ENCODE measurements around the gene A2ML1.
"Not testable (repeated sequence)": the region's sequence is repeated elsewhere in the genome, so short reads cannot be mapped to it uniquely, and the experiment has no call there.

Gene A2ML1

DNA sequence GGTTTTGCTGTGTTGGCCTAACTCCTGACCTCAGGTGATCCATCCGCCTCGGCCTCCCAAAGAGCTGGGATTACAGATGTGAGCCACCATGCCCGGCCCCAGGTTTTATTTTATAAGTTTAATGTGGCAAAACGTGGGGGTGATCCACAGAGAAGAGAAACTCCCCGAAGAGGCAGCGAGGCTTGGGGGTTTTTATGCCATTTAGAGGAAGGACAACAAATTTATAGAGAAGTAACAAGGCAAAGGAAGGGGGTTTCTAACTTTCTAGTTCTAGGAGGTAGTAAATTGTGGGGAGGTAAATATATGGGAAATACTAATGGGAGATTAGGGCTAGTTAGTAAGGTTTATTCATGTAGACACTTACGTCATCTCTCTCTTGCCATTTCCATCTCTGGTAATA, 74.7 kb downstream of the A2ML1 start:
- TF ChIP-seq, protein P1, sequence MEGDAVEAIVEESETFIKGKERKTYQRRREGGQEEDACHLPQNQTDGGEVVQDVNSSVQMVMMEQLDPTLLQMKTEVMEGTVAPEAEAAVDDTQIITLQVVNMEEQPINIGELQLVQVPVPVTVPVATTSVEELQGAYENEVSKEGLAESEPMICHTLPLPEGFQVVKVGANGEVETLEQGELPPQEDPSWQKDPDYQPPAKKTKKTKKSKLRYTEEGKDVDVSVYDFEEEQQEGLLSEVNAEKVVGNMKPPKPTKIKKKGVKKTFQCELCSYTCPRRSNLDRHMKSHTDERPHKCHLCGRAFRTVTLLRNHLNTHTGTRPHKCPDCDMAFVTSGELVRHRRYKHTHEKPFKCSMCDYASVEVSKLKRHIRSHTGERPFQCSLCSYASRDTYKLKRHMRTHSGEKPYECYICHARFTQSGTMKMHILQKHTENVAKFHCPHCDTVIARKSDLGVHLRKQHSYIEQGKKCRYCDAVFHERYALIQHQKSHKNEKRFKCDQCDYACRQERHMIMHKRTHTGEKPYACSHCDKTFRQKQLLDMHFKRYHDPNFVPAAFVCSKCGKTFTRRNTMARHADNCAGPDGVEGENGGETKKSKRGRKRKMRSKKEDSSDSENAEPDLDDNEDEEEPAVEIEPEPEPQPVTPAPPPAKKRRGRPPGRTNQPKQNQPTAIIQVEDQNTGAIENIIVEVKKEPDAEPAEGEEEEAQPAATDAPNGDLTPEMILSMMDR (IDR thresholded peaks at IDR 0.05; ENCODE audit: low read depth, low read length, missing control alignments), result no peak
- H3K4me3 ChIP-seq (replicated peaks; ENCODE audit: low read depth, low read length), result no peak overlapping the region
- no peak for DNase-seq (ENCODE audit: extremely low read depth, low read depth)

DNA sequence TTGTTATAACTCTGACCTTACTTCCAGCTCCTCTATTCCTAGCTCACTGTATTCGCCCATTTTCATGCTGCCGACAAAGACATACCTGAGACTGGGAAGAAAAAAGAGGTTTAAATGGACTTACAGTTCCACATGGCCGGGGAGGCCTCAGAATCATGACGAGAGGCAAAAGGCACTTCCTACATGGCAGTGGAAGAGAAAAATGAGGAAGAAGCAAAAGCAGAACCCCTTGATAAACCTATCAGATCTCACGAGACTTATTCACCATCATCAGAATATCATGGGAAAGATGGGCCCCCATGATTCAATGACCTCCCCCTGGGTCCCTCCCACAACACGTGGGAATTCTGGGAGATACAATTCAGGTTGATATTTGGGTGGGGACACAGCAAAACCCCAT, 77.4 kb downstream of the A2ML1 start:
- no peak overlapping the region for H3K4me3 ChIP-seq (replicated peaks; ENCODE audit: low read depth, low read length)
- TF ChIP-seq, protein P1 (IDR thresholded peaks at IDR 0.05; ENCODE audit: low read depth, low read length, missing control alignments), result no peak
- DNase-seq (ENCODE audit: extremely low read depth, low read depth), result no peak

DNA sequence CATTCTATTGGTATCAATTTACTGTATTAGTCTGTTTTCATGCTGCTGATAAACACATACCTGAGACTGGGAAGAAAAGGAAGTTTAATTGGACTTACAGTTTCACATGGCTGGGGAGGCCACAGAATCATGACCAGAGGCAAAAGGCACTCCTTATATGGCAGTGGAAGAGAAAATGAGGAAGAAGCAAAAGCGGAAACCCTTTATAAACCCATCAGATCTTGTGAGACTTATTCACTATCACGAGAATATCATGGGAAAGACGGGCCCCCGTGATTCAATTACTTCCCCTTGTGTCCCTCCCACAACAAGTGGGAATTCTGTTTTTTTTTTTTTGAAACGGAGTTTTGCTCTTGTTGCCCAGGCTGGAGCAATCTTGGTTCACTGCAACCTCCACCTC, 80.3 kb downstream of the A2ML1 start:
- not testable (repeated sequence) for DNase-seq (ENCODE audit: extremely low read depth, low read depth)

DNA sequence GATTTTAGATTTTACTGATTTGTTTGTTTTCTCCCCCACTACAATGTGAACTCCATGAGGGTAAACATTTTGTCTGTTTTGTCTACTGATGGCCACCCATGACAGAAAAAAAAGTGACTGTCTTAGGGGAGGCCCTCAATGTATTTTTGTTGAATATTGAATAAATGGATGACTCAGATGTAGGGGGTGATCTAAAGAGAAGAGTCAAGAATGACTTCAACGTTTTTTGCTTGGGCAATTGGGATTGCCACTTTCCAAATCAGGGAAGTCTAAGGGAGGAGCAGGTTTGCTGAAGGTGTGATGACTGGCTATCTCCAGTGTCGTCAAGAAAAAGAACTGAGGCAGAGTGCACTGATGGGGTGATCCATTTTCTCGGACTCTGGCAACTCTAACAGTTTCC, 81.2 kb downstream of the A2ML1 start:
- H3K4me3 ChIP-seq (replicated peaks; ENCODE audit: low read depth, low read length), result no peak overlapping the region
- no peak for DNase-seq (ENCODE audit: extremely low read depth, low read depth)
- TF ChIP-seq, protein P1 (IDR thresholded peaks at IDR 0.05; ENCODE audit: low read depth, low read length, missing control alignments), result no peak

More for the DNA sequence above, 80.3 kb downstream of the A2ML1 start:
- not testable (repeated sequence) for H3K4me3 ChIP-seq (replicated peaks; ENCODE audit: low read depth, low read length)

DNA sequence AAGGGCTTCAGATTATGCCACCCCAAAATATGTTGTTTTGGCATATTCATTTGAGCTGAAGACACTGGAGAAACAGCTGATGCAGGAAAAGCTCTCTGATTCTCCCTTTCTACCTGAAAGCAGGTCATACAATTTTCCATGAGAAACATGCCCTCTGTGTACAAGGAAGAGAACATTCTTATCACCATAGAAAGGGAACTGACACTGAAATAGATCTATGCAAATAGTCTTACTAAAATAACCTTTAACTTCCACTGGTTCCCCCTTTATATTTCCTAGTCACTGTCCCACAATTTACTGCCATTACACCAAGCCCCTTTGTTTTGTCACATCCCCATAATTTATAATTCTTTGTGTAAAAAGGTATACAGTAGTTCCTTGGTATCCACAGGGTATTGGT, 82.2 kb downstream of the A2ML1 start:
- no peak overlapping the region for H3K4me3 ChIP-seq (replicated peaks; ENCODE audit: low read depth, low read length)
- no peak for DNase-seq (ENCODE audit: extremely low read depth, low read depth)
- TF ChIP-seq, protein P1 (IDR thresholded peaks at IDR 0.05; ENCODE audit: low read depth, low read length, missing control alignments), result no peak

DNA sequence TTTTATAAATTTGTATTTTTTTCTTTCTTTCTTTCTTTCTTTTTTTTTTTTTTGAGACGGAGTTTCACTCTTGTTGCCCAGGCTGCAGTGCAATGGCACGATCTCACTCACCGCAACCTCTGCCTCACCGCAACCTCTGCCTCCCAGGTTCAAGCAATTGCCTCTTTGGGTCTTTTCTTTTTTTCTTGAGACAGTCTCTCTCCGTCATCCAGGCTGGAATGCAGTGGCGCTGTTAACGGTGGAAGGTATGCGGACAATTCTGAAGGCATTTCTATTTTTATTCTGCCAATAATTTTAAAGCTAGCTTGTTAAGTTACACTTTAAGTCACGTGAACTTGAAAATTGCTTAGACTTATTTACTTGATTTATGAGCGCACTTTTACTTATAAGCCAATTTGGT, 83.1 kb downstream of the A2ML1 start:
- H3K4me3 ChIP-seq (replicated peaks; ENCODE audit: low read depth, low read length), result no peak overlapping the region
- DNase-seq (ENCODE audit: extremely low read depth, low read depth), result no peak
- TF ChIP-seq, protein P1 (IDR thresholded peaks at IDR 0.05; ENCODE audit: low read depth, low read length, missing control alignments), result no peak

DNA sequence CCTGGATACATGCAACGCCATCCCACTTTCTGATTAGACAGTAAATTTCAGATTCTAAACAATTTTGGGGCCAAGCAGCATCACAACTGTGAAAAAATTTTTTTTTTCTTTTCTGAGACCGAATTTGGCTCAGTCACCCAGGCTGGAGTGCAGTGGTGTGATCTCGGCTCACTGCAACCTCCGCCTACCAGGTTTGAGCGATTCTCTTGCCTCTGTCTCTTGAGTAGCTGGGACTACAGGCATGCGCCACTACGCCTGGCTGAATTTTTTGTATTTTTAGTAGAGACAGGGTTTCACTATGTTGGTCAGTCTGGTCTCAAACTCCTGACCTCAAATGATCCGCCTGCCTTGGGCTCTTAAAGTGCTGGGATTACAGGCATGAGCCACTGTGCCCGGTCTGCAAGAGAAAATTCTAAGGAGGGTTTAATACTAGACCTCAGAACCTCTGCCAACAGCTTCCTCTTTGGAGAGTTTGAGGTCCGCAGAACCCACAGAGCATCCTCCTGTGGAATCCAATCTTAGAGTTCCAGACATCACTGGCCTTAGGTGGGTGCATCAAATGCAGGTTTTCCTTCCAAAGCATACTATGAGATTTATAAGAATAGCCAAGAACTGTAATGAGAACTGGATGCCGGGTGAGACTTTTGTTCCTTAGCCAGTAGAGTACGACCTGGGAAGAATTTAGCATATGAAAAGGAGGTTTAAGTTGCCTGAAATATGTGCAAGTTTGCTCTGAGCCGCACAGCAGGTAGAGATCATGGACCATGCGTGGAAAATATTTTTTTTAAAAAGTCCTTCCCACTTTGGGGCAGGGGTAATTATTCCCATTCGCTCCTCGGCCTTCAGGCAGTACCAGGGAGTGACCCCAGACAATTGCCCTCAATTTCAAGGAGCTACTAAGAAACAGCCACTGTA, 84.1 kb downstream of the A2ML1 start:
- no peak for DNase-seq (ENCODE audit: extremely low read depth, low read depth)
- no peak overlapping the region for H3K4me3 ChIP-seq (replicated peaks; ENCODE audit: low read depth, low read length)
- TF ChIP-seq, protein P1 (IDR thresholded peaks at IDR 0.05; ENCODE audit: low read depth, low read length, missing control alignments), result no peak
